OCI-LY7 (cell line): ENCODE data around the gene STARD3. TPM values are rescaled to one million over a fixed set of nuclear protein-coding genes. Genes with fewer than 3 reads are reported as not detected.

ENCODE experiments used
- BruUV-seq: library from RNA; stranded (reverse); fragments of 400-500 nt; replicated peaks from 2 replicates; lab custom pipeline; 2021; lab: Mats Ljungman, UMichigan
- CTCF ChIA-PET: fragments of 300-600 bp; sonication (Branson Sonifier 250); formaldehyde crosslinking; loops from one replicate; lab custom pipeline; 2022; ENCODE audit warnings: antibody characterized with exemption; ENCODE audit not compliant: unreplicated experiment; lab: Charles Lee
- POLR2A ChIA-PET: fragments of 300-600 bp; sonication (Branson Sonifier 250); formaldehyde crosslinking; loops from one replicate; lab custom pipeline; 2022; ENCODE audit warnings: antibody characterized with exemption; lab: Charles Lee
- DNase-seq: peaks from one replicate; pipeline ENCODE4 v3.0.0-alpha.2; 2015; ENCODE audit warnings: low spot score
- H2AFZ ChIP-seq: fragments of 200-600 bp; sonication (generic), shearing (Covaris generic); 2 replicates; pipeline ENCODE4 v1.6.1; 2014; ENCODE audit warnings: mild to moderate bottlenecking, antibody characterized with exemption, low read length, moderate library complexity
- H3K27ac ChIP-seq: fragments of 200-600 bp; sonication (generic); 2 replicates; pipeline ENCODE4 v1.5.1; 2014; ENCODE audit warnings: mixed run types, low read depth, mild to moderate bottlenecking, moderate library complexity, low read length, inconsistent platforms; ENCODE audit not compliant: poor library complexity, severe bottlenecking
- H3K36me3 ChIP-seq: fragments of 200-600 bp; sonication (generic); 2 replicates; pipeline ENCODE4 v1.6.1; 2014; ENCODE audit warnings: mild to moderate bottlenecking, antibody characterized with exemption, low read length, moderate library complexity, mixed read lengths; ENCODE audit not compliant: insufficient read depth
- H3K4me1 ChIP-seq: fragments of 200-600 bp; sonication (generic); 2 replicates; pipeline ENCODE4 v1.5.1; 2014; ENCODE audit warnings: mild to moderate bottlenecking, low read length; ENCODE audit not compliant: insufficient read depth, poor library complexity, severe bottlenecking
- H3K4me2 ChIP-seq: fragments of 200-600 bp; sonication (generic); 2 replicates; pipeline ENCODE4 v1.6.1; 2014; ENCODE audit warnings: mild to moderate bottlenecking, low read length
- H3K4me3 ChIP-seq: fragments of 200-600 bp; sonication (generic); 2 replicates; pipeline ENCODE4 v1.5.1; 2014; ENCODE audit warnings: mild to moderate bottlenecking, low read depth, low read length; ENCODE audit not compliant: poor library complexity, severe bottlenecking
- H3K79me2 ChIP-seq: fragments of 200-600 bp; sonication (generic); 2 replicates; pipeline ENCODE4 v1.6.1; 2016; ENCODE audit warnings: low read depth, mild to moderate bottlenecking, low read length, moderate library complexity, mixed read lengths; ENCODE audit not compliant: insufficient read depth
- H3K9me2 ChIP-seq: fragments of 200-600 bp; sonication (generic); 2 replicates; pipeline ENCODE4 v1.6.1; 2016; ENCODE audit warnings: mild to moderate bottlenecking, low read length, mixed read lengths; ENCODE audit not compliant: insufficient read depth
- H3K9me3 ChIP-seq: fragments of 200-600 bp; sonication (generic); 2 replicates; pipeline ENCODE4 v1.6.1; 2014; ENCODE audit warnings: mild to moderate bottlenecking, mixed run types, low read length, mixed read lengths
- H4K20me1 ChIP-seq: fragments of 200-600 bp; sonication (generic); 2 replicates; pipeline ENCODE4 v1.6.1; 2014; ENCODE audit warnings: mild to moderate bottlenecking, antibody characterized with exemption, low read length, moderate library complexity, mixed read lengths; ENCODE audit not compliant: insufficient read depth
- EZH2phosphoT487 ChIP-seq: fragments of 200-600 bp; sonication (generic); IDR thresholded peaks from 2 replicates; pipeline ENCODE4 v1.6.1; 2018; ENCODE audit warnings: low read depth, borderline replicate concordance, mild to moderate bottlenecking, mixed run types, antibody characterized with exemption, low read length, moderate library complexity, mixed read lengths
- intact Hi-C: fragments of 100-400 bp; cut with micrococcal nuclease; formaldehyde crosslinking; loops from one replicate; pipeline ENCODE4 v1.10.0; 2022; ENCODE audit not compliant: unreplicated experiment
- total RNA-seq, 2 experiments: library from RNA; depleted of rRNA in 1 of 2; stranded (reverse); fragments of >200 nt in 1 of 2; shearing (Covaris generic) in 1 of 2; gene quantifications; 2 replicates each; pipeline ENCODE4 v1.2.3, GENCODE V29; 2014 to 2022
- TF ChIP-seq, protein P1 (sequence below): fragments of 200-600 bp; sonication (generic); conservative IDR thresholded peaks from 2 replicates; pipeline ENCODE4 v1.5.1; 2014; ENCODE audit warnings: mild to moderate bottlenecking, antibody characterized with exemption, low read length, moderate library complexity, mixed read lengths

Gene STARD3
- total RNA-seq, 2 experiments from 2014 or later = 36.5 to 54.2 TPM

DNA sequence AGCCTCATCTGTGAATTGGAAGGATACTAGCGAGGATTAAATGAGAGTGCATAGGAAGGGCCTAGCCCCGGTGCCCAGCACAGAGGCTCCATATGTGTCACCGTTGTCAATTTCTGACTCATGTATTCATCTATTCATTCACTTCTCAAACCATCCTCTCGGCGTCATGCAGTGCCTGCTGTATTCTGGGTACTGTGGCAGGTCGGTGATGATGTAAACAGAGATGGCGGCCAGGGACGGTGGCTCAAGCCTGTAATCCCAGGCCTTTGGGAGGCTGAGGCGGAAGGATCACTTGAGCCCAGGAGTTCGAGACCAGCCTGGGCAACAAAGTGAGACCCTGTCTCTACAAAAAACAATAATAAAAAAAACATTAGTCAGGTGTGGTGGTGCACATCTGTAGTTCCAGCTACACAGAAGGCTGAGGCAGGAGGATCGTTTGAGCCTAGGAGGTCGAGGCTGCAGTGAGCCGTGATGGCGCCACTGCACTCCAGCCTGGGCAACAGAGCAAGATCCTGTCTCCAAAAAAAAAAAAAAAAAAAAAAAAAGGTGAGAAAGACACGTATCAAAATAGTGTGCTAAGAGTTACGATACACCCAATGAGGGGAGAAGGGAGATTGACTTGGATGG lies 14.5 kb upstream of the STARD3 start:
- Histone ChIP-seq H3K79me2 (no peaks in the 10 kb centered on the region), H3K9me2 (no peaks in the 10 kb centered on the region), H4K20me1 (no peaks in the 10 kb centered on the region), H3K9me3 (no peaks in the 10 kb centered on the region), H3K4me1 (peaks cover 31% of the 10 kb centered on the region), H3K4me2 (peak overlapping the region; percentile 63), H3K4me3 (peak overlapping the region; percentile 36), H2AFZ (peak overlapping the region; percentile 86), H3K36me3 (no peaks in the 10 kb centered on the region; the same call in 1 of the 2 replicates), H3K27ac (peak overlapping the region; percentile 53)
- TF ChIP-seq, protein P1, sequence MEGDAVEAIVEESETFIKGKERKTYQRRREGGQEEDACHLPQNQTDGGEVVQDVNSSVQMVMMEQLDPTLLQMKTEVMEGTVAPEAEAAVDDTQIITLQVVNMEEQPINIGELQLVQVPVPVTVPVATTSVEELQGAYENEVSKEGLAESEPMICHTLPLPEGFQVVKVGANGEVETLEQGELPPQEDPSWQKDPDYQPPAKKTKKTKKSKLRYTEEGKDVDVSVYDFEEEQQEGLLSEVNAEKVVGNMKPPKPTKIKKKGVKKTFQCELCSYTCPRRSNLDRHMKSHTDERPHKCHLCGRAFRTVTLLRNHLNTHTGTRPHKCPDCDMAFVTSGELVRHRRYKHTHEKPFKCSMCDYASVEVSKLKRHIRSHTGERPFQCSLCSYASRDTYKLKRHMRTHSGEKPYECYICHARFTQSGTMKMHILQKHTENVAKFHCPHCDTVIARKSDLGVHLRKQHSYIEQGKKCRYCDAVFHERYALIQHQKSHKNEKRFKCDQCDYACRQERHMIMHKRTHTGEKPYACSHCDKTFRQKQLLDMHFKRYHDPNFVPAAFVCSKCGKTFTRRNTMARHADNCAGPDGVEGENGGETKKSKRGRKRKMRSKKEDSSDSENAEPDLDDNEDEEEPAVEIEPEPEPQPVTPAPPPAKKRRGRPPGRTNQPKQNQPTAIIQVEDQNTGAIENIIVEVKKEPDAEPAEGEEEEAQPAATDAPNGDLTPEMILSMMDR = no peak
- TF ChIP-seq EZH2phosphoT487 = no peak
- peak; percentile 33 for DNase-seq
- intact Hi-C loops = loop anchor here (1.0 to 5.0 kb wide), 5 partner anchors 50 to 358 kb away; partner anchors contain the start of genes IKZF3 and PSMD3
- POLR2A ChIA-PET = no interaction called here
- CTCF ChIA-PET = interaction anchor here (1.2 to 1.6 kb wide), 3 partner anchors 15 to 131 kb away, joined by 3 to 5 read pairs (median 5); partner anchors contain the start of gene STARD3
- BruUV-seq = no TSS peak

DNA sequence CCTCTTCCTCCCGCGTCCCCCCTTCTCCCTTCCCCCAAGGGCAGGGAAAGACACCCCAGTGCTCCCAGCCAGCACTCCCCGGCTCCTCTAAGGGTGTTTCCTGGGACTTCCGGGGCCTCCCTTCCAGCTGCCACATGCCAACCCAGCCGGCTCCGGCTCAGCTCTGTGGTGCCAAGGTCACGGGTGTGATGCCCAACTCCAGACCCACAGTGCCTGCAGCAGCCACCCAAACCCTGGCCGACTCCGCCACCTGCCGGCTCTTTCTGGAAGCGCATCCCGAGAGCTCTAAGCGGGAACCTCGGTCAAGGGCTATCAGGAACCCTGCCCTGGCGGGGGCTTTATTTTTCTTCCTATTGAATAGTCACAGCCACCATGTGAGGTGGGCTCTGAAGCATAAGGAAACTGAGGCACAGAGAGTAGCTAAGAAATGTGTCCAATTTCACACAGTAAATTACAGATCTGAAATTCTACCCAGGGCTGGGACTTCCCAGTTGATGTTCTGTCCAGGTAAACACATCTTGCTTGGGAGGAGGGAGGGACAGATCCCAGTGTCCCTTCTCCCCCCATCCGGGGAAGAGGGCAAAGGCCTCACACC lies 13.5 kb upstream of the STARD3 start:
- CTCF ChIA-PET = interaction anchor here (1.1 kb wide), 2 partner anchors 10 to 75 kb away, joined by 3 to 4 read pairs; no protein-coding TSS in a partner anchor
- peak; percentile 84 for DNase-seq
- POLR2A ChIA-PET = interaction anchor here (0.6 to 1.1 kb wide), 2 partner anchors 25 to 317 kb away, joined by 3 read pairs; no protein-coding TSS in a partner anchor

More for the DNA sequence above, 13.5 kb upstream of the STARD3 start:
- no peaks in the 10 kb centered on the region for H3K79me2 ChIP-seq
- H3K36me3 ChIP-seq = no peaks in the 10 kb centered on the region; the same call in 1 of the 2 replicates
- BruUV-seq = no TSS peak
- intact Hi-C loops = loop anchor here (1.0 to 5.0 kb wide), 2 partner anchors 75 to 239 kb away; partner anchors contain the start of gene IKZF3
- H4K20me1 ChIP-seq = no peaks in the 10 kb centered on the region
- peak overlapping the region; percentile 43; the same call in 1 of the 2 replicates for H2AFZ ChIP-seq
- no peaks in the 10 kb centered on the region for H3K9me3 ChIP-seq
- TF ChIP-seq, protein P1 = peak; percentile 94
- no peak for TF ChIP-seq EZH2phosphoT487
- peaks cover 26% of the 10 kb centered on the region for H3K4me1 ChIP-seq
- H3K9me2 ChIP-seq = no peaks in the 10 kb centered on the region
- no peak overlapping the region for H3K4me3 ChIP-seq
- H3K27ac ChIP-seq = no peak overlapping the region
- peak overlapping the region; percentile 46 for H3K4me2 ChIP-seq
